IPS DF 4.7 (cell line): ENCODE data around the gene ZEB1.
"Not testable (repeated sequence)": the region's sequence is repeated elsewhere in the genome, so short reads cannot be mapped to it uniquely, and the experiment has no call there.

Source experiments
- DNase-seq: peaks from one replicate; pipeline ENCODE4 v3.0.0-alpha.2; 2013; ENCODE audit warnings: low spot score; ENCODE audit errors: extremely low read depth

Gene ZEB1

DNA sequence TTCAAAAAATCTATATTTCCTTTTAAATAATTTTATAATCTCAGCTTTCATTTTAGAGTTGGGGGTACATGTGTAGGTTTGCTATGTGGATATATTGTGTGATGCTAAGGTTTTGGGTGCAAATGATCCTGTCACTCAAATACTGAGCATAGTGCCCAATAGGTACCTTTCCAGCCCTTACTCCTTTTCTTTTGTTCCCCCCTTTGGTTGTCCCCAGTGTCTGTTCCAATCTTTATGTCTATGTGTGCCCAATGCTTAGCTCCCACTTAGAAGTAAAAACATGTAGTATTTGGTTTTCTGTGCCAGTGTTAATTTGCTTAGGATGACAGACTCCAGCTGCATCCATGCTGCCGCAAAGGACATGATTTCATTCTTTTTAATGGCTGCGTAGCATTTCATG lies 103.6 kb downstream of the ZEB1 start:
- DNase-seq: no peak

DNA sequence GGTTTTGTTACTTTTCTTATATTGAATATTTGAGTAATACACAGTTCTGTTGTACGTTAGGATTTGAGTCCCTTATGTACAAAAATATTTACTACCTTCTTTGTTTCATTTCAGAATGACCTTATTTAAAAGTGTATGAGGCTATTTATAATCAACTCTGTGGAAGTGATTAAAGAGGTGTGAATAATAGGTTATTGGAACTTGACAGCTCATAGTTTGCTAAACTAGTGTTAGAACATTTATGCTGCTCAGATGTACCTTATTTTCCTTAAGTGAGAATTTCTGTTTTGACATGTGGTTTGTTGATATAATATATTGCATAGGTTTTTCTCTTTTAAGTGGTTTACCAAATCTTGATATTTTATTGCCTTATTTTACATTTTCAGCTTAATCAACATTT lies 105.5 kb downstream of the ZEB1 start:
- DNase-seq: no peak

DNA sequence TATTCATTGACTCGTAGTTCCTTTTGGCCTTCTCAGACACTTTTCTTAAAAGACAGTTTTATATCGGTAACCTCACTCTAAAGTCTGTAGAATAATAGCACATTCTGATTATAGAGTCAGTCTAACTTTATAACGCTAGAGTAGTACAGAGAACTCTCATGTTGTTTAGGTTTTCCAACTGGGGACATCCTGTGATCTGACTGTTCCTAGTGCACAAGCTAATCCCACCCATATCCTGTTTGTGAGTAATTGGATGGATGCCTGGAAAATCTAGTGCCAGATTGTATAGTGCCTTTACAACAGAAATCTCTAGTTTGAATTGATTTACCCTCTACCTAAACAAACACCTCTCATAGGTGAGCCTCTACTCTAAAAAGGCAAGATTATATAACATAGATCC lies 107.4 kb downstream of the ZEB1 start:
- DNase-seq: no peak

DNA sequence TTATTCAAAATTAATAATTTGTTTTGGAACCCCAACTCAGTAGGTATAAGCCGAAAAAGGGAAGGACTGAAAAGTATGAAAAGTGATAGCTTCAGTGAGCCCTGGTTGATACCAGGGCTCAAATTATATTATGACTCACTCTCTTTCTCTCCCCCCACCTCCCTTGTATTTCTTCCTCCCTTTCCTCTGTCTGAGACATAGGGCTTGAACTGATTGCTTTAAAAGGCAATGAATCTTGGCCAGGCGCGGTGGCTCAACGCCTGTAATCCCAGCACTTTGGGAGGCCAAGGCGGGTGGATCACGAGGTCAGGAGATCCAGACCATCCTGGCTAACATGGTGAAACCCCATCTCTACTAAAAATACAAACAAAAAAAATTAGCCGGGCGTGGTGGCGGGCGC lies 108.3 kb downstream of the ZEB1 start:
- not testable (repeated sequence) for DNase-seq

DNA sequence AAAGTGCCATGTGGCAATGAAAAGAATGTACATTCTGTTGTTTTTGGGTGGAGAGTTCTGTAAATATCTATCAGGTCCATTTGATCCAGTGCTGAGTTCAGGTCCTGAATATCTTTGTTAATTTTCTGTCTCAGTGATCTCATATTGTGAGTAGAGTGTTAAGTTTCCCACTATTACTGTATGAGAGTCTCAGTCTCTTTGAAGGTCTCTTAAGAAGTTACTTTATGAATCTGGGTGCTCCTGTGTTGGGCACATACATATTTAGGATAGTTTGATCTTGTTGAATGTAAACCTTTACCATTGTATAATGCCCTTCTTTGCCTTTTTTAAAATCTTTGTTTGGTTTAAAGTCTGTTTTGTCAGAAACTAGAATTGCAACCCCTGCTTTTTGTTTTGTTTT lies 109.5 kb downstream of the ZEB1 start:
- DNase-seq: not testable (repeated sequence)

DNA sequence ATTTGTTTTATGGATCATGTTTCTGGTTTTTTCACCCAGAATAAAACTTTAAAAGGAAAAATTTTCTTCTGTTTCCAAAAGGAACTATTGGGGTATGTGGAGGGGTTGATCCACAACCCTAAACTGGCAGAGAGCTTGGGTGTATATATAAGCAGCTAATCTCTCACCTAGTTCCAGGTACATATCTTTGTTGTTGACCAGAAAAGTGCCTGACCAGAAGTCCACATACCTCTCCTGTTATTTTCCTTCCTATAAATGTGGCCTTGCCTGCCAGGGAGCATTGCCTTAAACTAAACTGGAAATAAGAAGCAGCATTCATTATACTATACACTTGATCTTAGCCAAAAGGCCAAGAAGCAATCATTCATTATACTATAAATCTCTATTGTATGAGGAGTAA lies 112.0 kb downstream of the ZEB1 start:
- DNase-seq: no peak

DNA sequence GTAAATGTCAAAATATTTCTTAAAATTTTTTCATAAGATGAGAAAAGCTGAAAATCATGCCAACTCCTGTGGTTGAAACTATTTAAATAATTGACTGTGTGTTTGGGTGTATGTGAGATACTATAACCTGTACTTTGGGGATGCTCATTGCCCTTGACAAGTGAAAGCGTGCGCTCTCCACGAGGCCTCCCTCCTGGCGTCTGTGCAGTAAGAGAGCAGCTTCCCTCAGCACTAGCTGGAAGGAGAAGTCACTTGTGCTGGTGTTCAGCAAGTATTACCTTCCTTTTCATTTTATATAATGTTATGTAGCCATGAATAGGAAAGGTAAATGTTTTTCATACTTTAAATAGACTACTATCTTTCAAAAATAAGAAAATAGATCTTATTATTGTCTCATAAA lies 118.9 kb downstream of the ZEB1 start:
- no peak for DNase-seq

DNA sequence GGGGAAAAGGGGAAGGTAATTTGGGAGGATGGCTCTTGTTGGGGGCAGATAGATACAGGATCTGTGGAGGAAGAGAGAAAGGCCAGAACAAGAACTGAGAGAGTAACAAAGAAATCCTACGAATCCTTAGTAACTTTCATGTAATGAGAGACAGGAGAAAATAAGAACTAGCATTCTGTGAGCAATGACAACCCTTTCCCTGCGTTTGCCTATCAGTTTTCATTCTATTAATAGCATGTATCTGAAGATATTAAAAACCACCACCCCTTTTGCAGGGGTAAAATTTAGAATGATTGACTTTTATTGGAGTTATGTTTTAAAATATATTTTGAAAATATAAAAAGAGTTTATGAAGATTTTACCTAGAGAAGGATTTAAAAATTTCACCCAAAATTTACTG lies 132.8 kb downstream of the ZEB1 start:
- no peak for DNase-seq

DNA sequence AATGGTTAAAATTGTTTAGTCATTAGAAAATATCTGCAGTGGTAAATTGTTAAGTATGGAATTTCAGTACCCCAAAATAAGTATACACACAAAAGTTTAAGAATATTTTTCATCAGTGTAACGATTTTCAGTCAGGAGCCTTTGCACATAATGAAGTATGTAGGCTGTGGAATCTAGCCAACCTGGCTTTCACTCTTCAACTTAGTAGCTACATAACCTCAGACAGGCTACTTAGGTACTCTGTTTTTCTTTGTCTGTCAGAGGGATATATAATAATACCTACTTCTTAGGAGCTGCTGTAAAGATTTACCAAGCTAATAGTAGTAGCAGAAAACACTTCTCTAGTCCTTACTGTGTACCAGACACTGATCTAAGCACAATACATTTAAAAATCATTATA lies 137.5 kb downstream of the ZEB1 start:
- DNase-seq: no peak

DNA sequence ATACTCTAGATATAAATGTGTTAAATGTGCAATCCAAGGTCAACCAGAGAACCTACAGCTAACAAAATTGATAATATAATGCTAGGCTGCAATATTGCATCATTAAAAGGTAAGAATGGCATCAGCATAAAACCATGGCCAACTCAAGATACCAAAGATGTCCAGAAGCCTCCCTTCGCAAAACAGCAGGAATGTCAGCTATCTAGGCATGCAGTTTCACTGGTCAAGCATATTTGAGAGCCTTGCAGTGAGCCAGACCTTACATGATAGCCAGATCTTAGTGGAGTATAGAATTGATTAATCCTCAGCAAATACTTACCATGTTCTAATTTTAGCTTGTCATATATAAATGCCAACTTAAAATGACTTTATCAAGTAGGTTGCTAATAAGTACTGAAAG lies 138.8 kb downstream of the ZEB1 start:
- no peak for DNase-seq

DNA sequence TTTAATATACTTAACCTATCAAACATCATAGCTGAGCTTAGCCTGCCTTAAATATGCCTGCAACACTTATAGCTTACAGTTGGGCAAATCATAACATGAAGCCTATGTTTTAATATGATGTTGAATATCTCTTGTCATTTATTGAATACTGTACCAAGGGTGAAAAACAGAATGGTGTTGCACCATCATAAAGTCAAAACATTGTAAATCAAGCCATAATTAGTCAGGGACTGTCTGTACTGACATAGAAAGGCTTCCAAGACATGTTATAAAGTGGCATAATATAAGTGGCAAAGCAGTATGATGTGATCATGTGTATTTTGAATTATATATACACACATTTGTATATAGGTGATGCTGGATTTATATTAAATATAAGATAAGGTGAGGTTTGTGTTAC lies 140.0 kb downstream of the ZEB1 start:
- DNase-seq: no peak

DNA sequence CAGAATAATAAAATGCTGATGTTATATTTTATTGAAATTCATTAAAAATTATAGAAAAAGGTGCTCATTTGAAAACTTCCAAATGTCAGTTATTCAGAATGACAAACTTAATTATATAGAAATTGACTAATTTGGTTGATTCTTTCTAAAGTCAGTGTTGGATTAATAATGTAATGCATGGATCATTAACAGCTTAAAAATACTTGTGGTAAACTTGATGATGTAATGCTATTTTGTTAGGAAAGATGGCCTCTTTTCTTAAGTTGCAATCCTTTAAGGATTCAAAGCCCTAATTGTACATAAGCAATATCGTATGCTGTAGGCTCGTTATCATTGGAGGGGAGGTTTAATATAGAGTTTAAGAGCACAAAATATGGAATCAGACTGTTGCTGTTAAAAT lies 141.2 kb downstream of the ZEB1 start:
- DNase-seq: no peak

DNA sequence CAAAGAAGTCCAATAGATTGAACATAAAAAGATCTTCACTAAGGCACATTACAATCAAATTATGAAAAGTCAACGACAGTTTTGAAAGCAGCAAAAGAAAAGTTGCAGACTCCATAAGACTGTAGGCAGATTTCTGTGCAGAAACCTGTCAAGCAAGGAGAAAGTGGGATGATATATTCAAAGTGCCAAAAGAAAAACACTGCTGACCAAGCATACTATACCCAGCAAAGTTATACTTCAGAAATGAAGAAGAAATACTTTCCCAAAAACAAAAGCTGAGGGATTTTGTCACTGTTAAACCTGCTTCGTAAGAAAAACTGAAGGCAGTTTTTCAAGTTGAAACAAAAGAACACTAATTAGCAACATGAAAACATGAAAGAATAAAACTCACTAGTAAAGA lies 145.5 kb downstream of the ZEB1 start:
- DNase-seq: no peak

DNA sequence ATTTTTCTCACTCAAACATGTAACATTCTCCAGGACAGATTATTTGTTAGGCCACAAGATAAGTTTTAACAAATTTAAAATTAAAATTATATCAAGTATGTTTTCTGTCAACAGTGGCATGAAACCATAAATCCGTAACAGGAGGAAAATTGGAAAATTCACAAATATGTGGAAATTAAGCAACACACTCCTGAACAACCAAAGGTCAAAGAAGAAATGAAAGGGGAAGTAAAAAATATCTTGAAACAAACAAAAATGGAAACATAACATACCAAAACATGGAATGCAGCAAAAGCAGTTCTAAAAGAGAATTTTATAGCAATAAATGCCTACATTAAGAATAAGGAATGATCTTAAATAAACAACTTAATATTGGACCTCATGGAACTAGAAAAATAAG lies 147.3 kb downstream of the ZEB1 start:
- DNase-seq: no peak

DNA sequence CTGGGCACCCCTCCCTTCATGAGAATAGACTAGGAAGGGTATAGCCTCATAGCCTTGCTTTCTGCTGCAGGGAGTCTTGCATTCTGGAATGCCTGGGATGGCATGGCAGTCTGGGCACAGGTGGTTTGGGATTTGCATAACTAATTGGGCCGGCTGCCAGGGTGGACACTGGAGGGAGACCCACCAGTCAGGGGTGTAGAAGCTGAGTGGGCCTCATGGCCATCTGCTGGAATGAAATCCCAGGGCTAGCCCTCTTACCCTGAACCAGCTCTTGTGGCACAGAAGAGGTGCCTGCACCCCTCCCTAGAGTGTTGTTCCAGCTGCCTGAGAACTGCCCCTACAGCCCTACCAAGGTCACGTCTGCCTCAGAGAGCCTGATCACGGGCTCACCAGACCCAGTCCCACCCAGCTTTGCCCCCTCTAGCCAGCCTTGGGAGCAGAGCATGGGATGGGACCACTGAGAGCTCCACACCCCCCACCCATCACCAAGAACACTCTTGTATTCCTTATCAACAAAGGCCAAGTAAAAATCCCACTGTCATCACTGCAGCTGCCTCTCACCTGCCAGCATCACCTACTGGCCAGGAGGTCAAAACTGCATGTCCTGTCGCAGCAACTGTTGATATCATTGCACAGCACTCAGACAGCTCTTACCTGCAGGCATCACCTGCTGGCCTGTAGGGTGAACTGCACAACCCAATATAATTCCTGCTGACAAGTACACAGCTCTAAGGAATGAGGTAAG lies 148.9 kb downstream of the ZEB1 start:
- DNase-seq: peak; percentile 80

DNA sequence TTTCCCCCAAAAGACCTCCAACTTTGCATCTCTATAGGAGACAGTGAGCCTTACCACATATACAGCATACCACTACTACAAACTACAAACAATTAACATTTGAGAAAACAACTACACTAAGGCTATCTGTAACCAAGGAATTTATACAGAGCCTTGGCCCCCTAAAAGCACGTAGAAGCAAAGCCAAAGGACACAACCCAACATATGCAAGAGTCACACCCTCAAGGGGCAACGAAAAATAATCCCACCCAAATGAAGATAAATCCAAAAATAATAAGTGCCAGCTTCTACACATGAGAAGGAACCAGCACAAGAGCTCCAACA lies 149.5 kb downstream of the ZEB1 start:
- DNase-seq: no peak

DNA sequence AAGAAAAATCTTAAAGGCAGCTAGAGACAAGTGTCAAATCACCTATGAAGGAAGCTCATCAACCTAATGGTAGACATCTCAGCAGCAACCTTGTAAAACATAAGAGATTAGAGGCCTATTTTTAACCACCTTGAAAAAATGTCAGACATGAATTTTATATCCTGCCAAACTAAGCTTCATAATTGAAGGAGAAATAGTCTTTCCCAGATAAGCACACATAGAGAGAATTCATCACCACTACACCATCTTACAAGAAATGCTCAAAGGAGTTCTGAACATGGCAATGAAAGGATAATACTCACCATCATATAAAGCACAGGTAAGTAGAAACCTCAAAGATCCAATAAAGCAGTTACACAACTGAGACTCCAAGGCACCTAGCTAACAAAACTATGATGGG lies 156.5 kb downstream of the ZEB1 start:
- DNase-seq: no peak

DNA sequence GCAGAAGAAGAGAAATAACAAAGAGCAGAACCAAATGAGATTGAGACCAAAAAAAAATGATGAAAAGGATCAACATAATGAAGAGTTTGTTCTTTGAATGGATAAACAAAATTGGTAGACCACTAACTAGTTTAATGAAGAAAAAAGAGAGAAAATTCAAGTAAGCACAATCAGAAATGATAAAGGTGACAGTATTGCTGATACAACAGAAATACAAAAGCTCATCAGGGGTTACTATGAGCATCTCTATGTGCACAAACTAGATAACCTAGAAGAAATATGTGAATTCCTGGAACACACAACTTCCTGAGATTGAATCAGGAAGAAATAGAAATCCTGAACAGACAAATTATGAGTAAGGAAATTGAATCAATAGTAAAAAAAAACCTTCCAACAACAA lies 157.1 kb downstream of the ZEB1 start:
- DNase-seq: no peak

DNA sequence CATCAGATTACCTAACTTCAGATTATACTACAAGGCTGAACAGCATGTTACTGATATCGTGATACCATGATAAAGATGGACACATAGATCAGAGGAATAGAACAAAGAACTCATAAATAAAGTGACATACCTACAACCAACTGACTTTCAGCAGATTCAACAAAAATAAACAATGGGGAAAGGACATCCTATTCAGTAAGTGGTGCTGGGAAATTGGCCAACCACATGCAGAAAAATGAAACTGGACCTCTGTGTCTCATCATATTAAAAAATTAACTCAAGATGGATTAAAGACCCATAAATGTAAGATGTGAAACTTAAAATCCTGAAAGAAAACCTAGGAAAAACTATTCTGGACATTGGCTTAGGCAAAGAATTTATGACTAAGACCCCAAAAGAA lies 158.6 kb downstream of the ZEB1 start:
- no peak for DNase-seq

DNA sequence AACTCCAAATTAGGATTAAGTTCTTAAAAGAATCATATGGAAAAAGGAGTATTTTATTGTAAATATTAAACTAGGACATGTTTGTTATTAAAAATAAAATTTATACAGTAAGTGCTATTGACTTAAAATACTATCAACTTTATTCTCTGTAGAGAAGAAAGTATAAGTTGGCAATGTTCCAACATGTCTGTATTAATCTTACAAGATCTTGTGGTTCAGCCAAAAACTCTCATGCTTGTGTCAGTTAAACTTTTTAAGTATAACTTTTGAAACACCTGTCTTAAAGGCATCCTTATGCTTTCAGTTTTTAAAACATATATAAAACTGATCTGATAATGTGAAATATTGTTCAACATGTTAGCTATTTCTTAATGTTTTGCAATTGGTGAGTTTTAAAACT lies 160.7 kb downstream of the ZEB1 start:
- no peak for DNase-seq

DNA sequence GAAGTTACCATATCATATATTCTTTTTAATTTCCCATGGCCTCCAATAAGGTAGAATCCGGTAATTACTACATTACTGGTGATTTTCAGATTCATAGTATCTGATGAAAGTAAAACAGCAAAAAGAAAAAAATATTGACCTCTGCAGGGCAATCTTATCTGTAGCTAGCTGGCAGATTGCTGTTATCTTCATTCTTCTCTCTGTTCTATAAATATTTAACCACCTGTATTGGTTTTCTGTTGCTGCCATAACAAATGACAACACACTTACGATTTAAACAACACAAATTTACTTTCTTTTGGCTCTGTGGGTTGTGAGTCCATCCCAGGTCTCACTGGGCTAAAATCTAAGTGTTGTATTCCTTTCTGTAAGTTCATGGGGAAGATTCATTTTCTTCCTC lies 164.5 kb downstream of the ZEB1 start:
- no peak for DNase-seq

DNA sequence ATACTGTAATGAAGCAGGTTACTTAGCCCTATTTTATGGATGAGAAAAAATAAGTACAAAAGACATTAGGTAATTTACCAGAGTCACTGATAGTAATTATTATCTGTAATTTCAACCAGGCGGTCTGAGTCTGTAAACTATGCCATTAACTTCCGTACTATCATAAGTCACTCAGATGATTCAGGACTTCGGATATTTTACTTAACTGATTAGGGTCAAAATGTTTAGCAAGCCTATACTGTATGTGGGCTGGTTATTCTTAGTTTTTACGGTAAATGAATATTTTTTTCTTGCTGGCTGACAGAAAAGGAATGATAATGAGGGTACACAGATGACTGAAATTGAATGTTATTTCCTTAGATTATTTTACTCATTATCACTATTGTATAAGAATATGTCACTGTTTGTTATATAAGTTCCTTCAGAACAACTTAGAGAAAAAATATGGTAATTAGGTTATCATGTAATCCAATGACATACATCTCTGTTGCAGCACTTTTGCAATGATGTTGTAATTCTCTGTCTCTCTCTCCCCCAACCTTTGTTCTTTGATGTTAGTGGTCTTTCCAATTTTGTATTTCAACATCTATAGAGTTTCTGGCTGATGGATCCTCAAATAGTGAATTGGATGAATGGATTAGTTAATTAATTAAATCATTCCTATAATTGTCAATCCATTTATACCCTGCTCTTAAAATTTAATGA lies 165.6 kb downstream of the ZEB1 start:
- no peak for DNase-seq

DNA sequence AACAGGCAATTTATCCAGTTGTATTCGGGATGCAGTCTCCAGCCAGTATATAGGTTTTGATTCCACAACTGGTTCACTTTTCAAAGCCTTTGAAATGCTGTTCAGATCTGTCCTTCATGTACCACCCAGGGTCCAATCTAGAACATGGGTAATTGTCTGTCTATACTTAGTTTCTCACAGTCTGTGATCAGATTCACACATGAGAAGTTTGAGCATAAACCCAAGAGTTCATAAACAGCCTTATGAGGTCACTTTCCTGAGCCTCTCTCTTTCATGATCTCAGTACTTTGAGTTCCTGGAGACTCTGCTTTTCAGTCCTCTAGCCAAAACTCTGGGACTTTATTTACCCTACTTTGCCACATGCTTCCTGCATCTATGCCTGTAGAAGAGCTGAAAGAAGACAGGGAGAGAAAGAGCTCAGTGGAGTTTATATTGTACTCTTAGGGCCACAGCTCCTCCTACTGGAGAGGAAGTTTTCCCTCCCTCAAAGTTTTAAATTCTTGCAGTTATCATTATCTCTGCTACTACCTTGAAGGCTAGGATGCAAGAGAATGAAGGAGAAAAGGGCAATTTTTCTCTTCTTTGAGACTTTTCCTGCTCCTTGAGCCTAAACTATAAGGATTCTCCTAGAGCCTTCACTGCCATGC lies 172.0 kb downstream of the ZEB1 start:
- peak; percentile 33 for DNase-seq
